SK-N-MC (cell line): Measurements from ENCODE around the gene TNNT2.

Experiments
- DNase-seq: peaks from one replicate; pipeline ENCODE4 v3.0.0-alpha.2; 2011; ENCODE audit warnings: low read depth, low spot score
- H3K27ac ChIP-seq: fragments of 200-600 bp; sonication (generic); 2 replicates; pipeline ENCODE4 v1.5.1; 2016; ENCODE audit warnings: mixed run types
- H3K36me3 ChIP-seq: fragments of 200-600 bp; sonication (generic); 2 replicates; pipeline ENCODE4 v1.6.1; 2017; ENCODE audit warnings: antibody characterized with exemption, low read length, mixed read lengths; ENCODE audit not compliant: insufficient read depth
- H3K4me3 ChIP-seq: fragments of 200-600 bp; sonication (generic); 2 replicates; pipeline ENCODE4 v1.5.1; 2016
- H3K9ac ChIP-seq: fragments of 200-600 bp; sonication (generic); 2 replicates; pipeline ENCODE4 v1.8.0; 2017; ENCODE audit warnings: mixed run types, mixed read lengths; ENCODE audit not compliant: insufficient read length
- H3K9me3 ChIP-seq: fragments of 200-600 bp; sonication (generic); 2 replicates; pipeline ENCODE4 v1.6.1; 2017; ENCODE audit warnings: low read depth, mild to moderate bottlenecking, antibody characterized with exemption, low read length, moderate library complexity, mixed read lengths
- EZH2 ChIP-seq: fragments of 200-600 bp; sonication (generic); IDR thresholded peaks from one replicate; pipeline ENCODE4 v1.6.1; 2017; ENCODE audit warnings: antibody characterized with exemption
- FOXP2 ChIP-seq: optimal IDR thresholded peaks from 2 replicates; pipeline ENCODE3; 2011; ENCODE audit warnings: mild to moderate bottlenecking, moderate library complexity; ENCODE audit not compliant: insufficient read depth; ENCODE audit errors: extremely low read length, control extremely low read depth
- POLR2AphosphoS5 ChIP-seq: IDR thresholded peaks from 2 replicates; pipeline ENCODE4 v1.6.1; 2012; ENCODE audit warnings: mild to moderate bottlenecking, low read depth, low read length, borderline replicate concordance

The TNNT2 gene

GRCh38 chr1:201354151-201354900, 23.2 kb downstream of the TNNT2 start:
- no peaks in the 10 kb centered on the region for H3K36me3 ChIP-seq
- DNase-seq, result no peak
- no peak for TF ChIP-seq EZH2
- no peak for TF ChIP-seq FOXP2
- no peak for TF ChIP-seq POLR2AphosphoS5
- H3K4me3 ChIP-seq, result no peak overlapping the region
- H3K9ac ChIP-seq, result no peak overlapping the region
- no peak overlapping the region for H3K27ac ChIP-seq
- H3K9me3 ChIP-seq, result no peaks in the 10 kb centered on the region

- Histone ChIP-seq H3K9me3 (no peaks in the 10 kb centered on the region), H3K9ac (no peak overlapping the region), H3K4me3 (no peak overlapping the region), H3K36me3 (no peaks in the 10 kb centered on the region), H3K27ac (no peak overlapping the region)
- TF ChIP-seq POLR2AphosphoS5 (no peak), FOXP2 (no peak), EZH2 (no peak)
- DNase-seq, result no peak
Observed at GRCh38 chr1:201353186-201353940, 24.1 kb downstream of the TNNT2 start.

GRCh38 chr1:201351617-201352016, 25.9 kb downstream of the TNNT2 start:
- H3K27ac ChIP-seq, result no peak overlapping the region
- no peak overlapping the region for H3K4me3 ChIP-seq
- no peak overlapping the region for H3K9ac ChIP-seq
- no peak for DNase-seq
- H3K9me3 ChIP-seq, result no peaks in the 10 kb centered on the region
- H3K36me3 ChIP-seq, result no peaks in the 10 kb centered on the region
- no peak for TF ChIP-seq POLR2AphosphoS5
- no peak for TF ChIP-seq EZH2
- TF ChIP-seq FOXP2, result no peak

- Histone ChIP-seq H3K36me3 (no peaks in the 10 kb centered on the region), H3K9ac (no peak overlapping the region), H3K9me3 (no peaks in the 10 kb centered on the region), H3K4me3 (no peak overlapping the region), H3K27ac (no peak overlapping the region)
- no peak for DNase-seq
- TF ChIP-seq EZH2 (no peak), POLR2AphosphoS5 (no peak), FOXP2 (no peak)
Observed at GRCh38 chr1:201350884-201351283, 26.6 kb downstream of the TNNT2 start.

- H3K9me3 ChIP-seq, result no peaks in the 10 kb centered on the region
Observed at GRCh38 chr1:201350361-201350725, 27.1 kb downstream of the TNNT2 start.

GRCh38 chr1:201349092-201349491, 28.4 kb downstream of the TNNT2 start:
- TF ChIP-seq FOXP2 (no peak), POLR2AphosphoS5 (no peak), EZH2 (no peak)
- no peaks in the 10 kb centered on the region for H3K36me3 ChIP-seq
- DNase-seq, result no peak
- no peaks in the 10 kb centered on the region for H3K9me3 ChIP-seq
- H3K9ac ChIP-seq, result no peak overlapping the region
- H3K27ac ChIP-seq, result no peak overlapping the region
- no peak overlapping the region for H3K4me3 ChIP-seq

More at GRCh38 chr1:201350361-201350725, 27.1 kb downstream of the TNNT2 start:
- Histone ChIP-seq H3K9ac (no peak overlapping the region), H3K27ac (no peak overlapping the region), H3K36me3 (no peaks in the 10 kb centered on the region), H3K4me3 (no peak overlapping the region)
- TF ChIP-seq POLR2AphosphoS5 (no peak), FOXP2 (no peak), EZH2 (no peak)
- DNase-seq, result no peak

- TF ChIP-seq POLR2AphosphoS5, result no peak
- TF ChIP-seq EZH2, result no peak
- TF ChIP-seq FOXP2, result no peak
- no peak for DNase-seq
- Histone ChIP-seq H3K9me3 (no peaks in the 10 kb centered on the region), H3K36me3 (no peaks in the 10 kb centered on the region), H3K9ac (no peak overlapping the region), H3K27ac (no peak overlapping the region), H3K4me3 (no peak overlapping the region)
Observed at GRCh38 chr1:201348211-201348566, 29.3 kb downstream of the TNNT2 start.

GRCh38 chr1:201347498-201348210, 29.8 kb downstream of the TNNT2 start:
- Histone ChIP-seq H3K9me3 (no peaks in the 10 kb centered on the region), H3K27ac (no peak overlapping the region), H3K4me3 (no peak overlapping the region), H3K36me3 (no peaks in the 10 kb centered on the region), H3K9ac (no peak overlapping the region)
- no peak for TF ChIP-seq FOXP2
- TF ChIP-seq POLR2AphosphoS5, result no peak
- TF ChIP-seq EZH2, result no peak
- no peak for DNase-seq
